Right lobe of liver (tissue), 6 donors: ENCODE data around the gene SLC25A42. TPM values are rescaled to one million over a fixed set of nuclear protein-coding genes. Genes with fewer than 3 reads are reported as not detected.

Source experiments
- ATAC-seq, 4 donors: fragments of 200-7000 bp; cut with Tn5 transposase; one replicate each; pipeline ENCODE4 v1.9.1; 2020; ENCODE audit warnings: mild to moderate bottlenecking in 4 of 4, moderate library complexity in 4 of 4
- DNase-seq, 3 donors: peaks; one replicate each; pipeline ENCODE4 v3.0.0-alpha.2; 2020
- H3K27ac ChIP-seq, 3 donors: fragments of 200-600 bp; one replicate each; pipeline ENCODE4 v1.8.0; 2022
- H3K27me3 ChIP-seq, 2 donors: fragments of 200-600 bp; one replicate each; pipeline ENCODE4 v1.8.0; 2022
- H3K36me3 ChIP-seq, 4 donors: fragments of 200-600 bp; sonication (generic) in 1 of 4; one replicate each; pipeline versions ENCODE4 v1.5.1 to v1.8.0; 2017 to 2022; ENCODE audit warnings: control low read depth in 1 of 4
- H3K4me1 ChIP-seq, 4 donors: fragments of 200-600 bp; sonication (generic) in 1 of 4; one replicate each; pipeline versions ENCODE4 v1.5.1 to v1.8.0; 2017 to 2022; ENCODE audit warnings: control low read depth in 1 of 4
- H3K4me3 ChIP-seq, 3 donors: fragments of 200-600 bp; one replicate each; pipeline ENCODE4 v1.8.0; 2022
- H3K9me3 ChIP-seq, 4 donors: fragments of 200-600 bp; sonication (generic) in 1 of 4; one replicate each; pipeline versions ENCODE4 v1.5.1 to v1.8.0; 2017 to 2022; ENCODE audit warnings: control low read depth in 1 of 4
- POLR2A ChIP-seq: fragments of 450-650 bp; IDR thresholded peaks from one replicate; pipeline ENCODE4 v1.6.1; 2017; ENCODE audit warnings: antibody characterized with exemption, mild to moderate bottlenecking
- WGBS: methylation state at CpG from one replicate; pipeline ENCODE4 v1.1.6; 2018; ENCODE audit warnings: low coverage, low lambda C conversion rate; ENCODE audit not compliant: insufficient coverage; ENCODE audit errors: missing lambda C conversion rate; 5-methylcytosine and 5-hydroxymethylcytosine counted together
- intact Hi-C, 2 donors: fragments of 100-400 bp; cut with DNase I; formaldehyde crosslinking; loops; one replicate each; pipeline versions ENCODE4 v1.11.2 to v1.14.1; 2022
- total RNA-seq, 6 experiments: library from RNA; depleted of rRNA in 2 of 6; stranded (reverse); fragments of >200 nt in 2 of 6; fragmentation: NEBNext Ultra II Directional in 3 of 6; extraction: Animal tissue kit (Norgen Biotek cat#: 25700) in 3 of 6; gene quantifications; one replicate each; pipeline versions ENCODE4 v1.1.0 to v1.2.4, GENCODE V29; 2016 to 2023
- TF ChIP-seq, protein P1 (sequence below), 4 donors: fragments of 200-600 bp in 3 of 4; fragments of 450-650 bp in 1 of 4; IDR thresholded peaks; one replicate each; pipeline versions ENCODE4 v1.5.1 to v1.8.0; 2016 to 2022; ENCODE audit warnings: antibody characterized with exemption in 4 of 4, mild to moderate bottlenecking in 2 of 4
- donor health status: DM: no; HTN: yes; CAD: no.
- donor health status: DM: no; HTN: no; CAD: no.
- donor health status: DM: no; HTN: no; CAD: no.
- donor health status: DM: no; HTN: yes; CAD: no.
- donor health status: DM: no; HTN: yes; CAD: no.

The SLC25A42 gene
- total RNA-seq, 6 experiments from 2014 or later: 20.7 to 80.7 (median 69.7) TPM

DNA sequence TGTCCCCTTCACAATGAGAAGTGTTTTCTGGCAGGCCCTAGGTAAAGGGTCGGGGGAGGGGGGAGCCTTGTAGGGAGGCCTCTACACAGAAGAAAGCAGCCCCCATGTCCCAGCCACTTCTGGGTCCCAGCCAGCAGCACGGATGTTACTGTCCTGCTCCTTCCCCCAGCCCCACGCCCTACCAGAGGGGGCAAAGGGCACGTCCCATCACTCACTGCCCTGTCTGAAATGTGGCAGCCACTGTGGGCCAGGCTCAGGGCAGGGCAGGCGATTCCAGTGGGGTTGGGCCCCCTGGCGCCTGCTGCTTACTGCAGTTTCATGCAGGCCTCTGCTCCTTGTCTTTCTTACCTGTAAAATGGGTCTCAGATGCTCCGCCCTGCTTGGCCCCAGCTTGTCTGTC, 6.1 kb upstream of the SLC25A42 start:
- Histone ChIP-seq H3K4me1 (peaks cover 0 to 56% (median 18%) of the 10 kb centered on the region in 4 donors), H3K9me3 (no peaks in the 10 kb centered on the region), H3K27me3 (no peaks in the 10 kb centered on the region), H3K27ac (peak overlapping the region in 1 of 3 donors; percentile 18), H3K4me3 (no peak overlapping the region), H3K36me3 (peaks cover 0 to 15% (median 7%) of the 10 kb centered on the region in 4 donors)
- TF ChIP-seq, protein P1, sequence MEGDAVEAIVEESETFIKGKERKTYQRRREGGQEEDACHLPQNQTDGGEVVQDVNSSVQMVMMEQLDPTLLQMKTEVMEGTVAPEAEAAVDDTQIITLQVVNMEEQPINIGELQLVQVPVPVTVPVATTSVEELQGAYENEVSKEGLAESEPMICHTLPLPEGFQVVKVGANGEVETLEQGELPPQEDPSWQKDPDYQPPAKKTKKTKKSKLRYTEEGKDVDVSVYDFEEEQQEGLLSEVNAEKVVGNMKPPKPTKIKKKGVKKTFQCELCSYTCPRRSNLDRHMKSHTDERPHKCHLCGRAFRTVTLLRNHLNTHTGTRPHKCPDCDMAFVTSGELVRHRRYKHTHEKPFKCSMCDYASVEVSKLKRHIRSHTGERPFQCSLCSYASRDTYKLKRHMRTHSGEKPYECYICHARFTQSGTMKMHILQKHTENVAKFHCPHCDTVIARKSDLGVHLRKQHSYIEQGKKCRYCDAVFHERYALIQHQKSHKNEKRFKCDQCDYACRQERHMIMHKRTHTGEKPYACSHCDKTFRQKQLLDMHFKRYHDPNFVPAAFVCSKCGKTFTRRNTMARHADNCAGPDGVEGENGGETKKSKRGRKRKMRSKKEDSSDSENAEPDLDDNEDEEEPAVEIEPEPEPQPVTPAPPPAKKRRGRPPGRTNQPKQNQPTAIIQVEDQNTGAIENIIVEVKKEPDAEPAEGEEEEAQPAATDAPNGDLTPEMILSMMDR (IDR thresholded peaks at IDR 0.05): no peak
- TF ChIP-seq POLR2A: no peak
- DNase-seq (no peak), ATAC-seq (peak in 1 of 4 donors; percentile 14)
- 70% methylated on average over 4 of the region's 7 CpGs for WGBS
- intact Hi-C loops: loop anchor here (10.0 kb wide), 1 partner anchor 57 kb away; no protein-coding TSS in a partner anchor

DNA sequence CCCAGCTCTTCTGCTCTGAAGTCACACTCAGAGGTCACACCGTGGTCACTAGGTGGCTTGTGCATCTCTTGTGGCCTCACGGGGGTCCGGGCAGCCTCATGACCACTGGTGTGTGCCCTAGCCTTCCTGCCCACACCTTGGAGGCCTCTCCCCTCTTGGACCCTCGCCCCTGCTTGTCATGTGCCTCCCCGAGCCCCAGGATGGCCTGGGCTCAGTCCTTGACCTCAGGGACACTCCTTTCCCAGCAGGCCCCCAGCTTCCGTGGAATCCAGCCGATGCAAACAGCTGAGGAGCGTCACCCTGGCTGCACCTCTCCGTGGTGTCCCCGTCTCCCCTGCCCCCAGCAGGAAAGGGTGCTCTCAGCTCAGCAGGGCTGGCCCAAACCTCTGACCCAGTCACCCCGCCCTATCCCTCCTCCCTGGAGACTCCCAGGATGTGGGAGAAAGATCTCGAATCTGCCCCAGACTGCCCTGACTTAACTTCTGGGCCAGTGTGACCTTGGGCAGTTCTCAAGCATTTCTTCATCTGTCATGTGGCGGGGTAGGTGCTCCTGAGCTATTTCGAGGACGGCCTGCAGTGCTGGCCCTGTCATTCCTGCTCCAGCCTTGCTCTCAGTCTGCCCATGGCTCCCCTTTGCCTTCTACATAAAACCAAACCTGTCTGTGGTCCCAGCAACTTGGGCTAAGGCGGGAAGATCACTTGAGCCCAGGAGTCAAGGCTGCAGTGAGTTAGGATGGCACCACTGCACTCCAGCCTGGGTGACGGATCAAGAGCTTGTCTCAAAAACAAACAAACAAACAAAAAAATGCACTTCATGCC, 4.6 kb upstream of the SLC25A42 start:
- Histone ChIP-seq H3K36me3 (peaks cover 0 to 15% (median 7%) of the 10 kb centered on the region in 4 donors), H3K4me3 (no peak overlapping the region), H3K9me3 (no peaks in the 10 kb centered on the region), H3K27me3 (no peaks in the 10 kb centered on the region), H3K27ac (peak overlapping the region in 2 of 3 donors; percentile 58 to 65), H3K4me1 (peaks cover 0 to 53% (median 19%) of the 10 kb centered on the region in 4 donors)
- intact Hi-C loops: loop anchor here (10.0 kb wide), 1 partner anchor 56 kb away; no protein-coding TSS in a partner anchor
- DNase-seq: no peak
- TF ChIP-seq, protein P1 (IDR thresholded peaks at IDR 0.05): no peak
- TF ChIP-seq POLR2A: no peak
- no peak for ATAC-seq
- 47% methylated on average over 6 of the region's 17 CpGs for WGBS

DNA sequence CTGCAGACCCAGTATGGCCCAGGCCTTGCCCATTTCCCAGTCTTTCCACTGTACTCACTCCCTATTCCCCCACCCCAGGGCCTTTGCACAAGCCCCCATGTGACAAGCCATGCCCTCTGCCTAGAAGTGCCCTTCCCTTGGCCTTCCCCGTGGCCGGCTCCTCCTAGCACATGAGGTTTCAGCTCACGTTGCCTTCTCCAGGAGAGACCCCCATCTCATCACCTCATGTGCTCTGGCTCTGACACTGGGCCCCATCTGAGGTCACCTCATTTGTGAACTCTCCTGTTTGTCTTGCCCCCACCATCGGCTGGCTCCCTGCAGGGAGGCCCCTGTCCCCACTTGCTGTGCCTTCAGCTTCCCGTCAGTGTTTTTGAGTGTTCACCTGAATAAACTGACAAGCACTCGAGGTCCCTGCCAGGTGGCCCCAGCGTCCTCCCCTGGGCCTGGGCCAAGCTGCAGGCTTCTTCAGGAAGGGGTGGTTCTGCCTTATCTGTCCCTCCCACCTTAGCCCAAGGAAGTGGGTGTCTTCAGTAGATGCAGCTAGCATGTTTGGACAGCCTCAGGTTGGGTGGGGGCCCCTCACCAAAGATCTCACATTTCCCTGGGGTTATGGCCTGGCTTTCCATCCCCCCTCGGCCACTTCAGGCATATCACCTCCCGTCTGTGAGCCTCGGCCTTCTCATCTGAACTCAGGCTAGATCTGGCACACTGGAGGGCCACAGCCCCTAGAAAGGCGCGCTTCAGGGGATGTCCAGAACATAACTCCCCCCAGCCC, 3.8 kb upstream of the SLC25A42 start:
- no peak overlapping the region for H3K4me3 ChIP-seq
- no peaks in the 10 kb centered on the region for H3K27me3 ChIP-seq
- DNase-seq (no peak), ATAC-seq (no peak)
- 45% methylated on average over 7 of the region's 12 CpGs for WGBS
- intact Hi-C loops: loop anchor here (10.0 kb wide), 1 partner anchor 55 kb away; no protein-coding TSS in a partner anchor
- peaks cover 0 to 56% (median 15%) of the 10 kb centered on the region in 4 donors for H3K4me1 ChIP-seq
- TF ChIP-seq POLR2A: no peak
- peaks cover 0 to 10% (median 3%) of the 10 kb centered on the region in 4 donors for H3K36me3 ChIP-seq
- peak overlapping the region in 1 of 3 donors; percentile 65 for H3K27ac ChIP-seq
- H3K9me3 ChIP-seq: no peaks in the 10 kb centered on the region

DNA sequence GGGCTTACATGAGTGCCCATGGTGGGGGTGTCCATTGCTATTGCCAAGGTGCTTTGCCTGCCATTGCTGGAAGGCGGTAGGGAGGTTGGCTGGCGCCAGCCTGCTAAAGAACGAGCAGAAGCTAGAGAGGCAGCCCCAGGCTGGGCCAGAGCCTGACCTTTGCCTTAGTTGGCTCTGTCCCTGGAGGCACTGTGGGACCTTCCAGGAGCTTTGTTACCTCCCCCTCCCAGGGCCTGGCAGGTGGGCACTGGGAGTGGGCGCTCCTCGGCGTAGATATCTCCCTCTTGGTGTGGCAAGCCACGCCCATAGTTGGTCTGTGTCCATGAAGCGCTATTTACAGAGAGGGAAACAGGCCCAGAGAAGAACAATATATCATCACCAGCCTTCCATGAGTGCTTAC, 2.3 kb upstream of the SLC25A42 start:
- Histone ChIP-seq H3K36me3 (peaks cover 0 to 4% (median 0%) of the 10 kb centered on the region in 4 donors), H3K27me3 (no peaks in the 10 kb centered on the region), H3K4me1 (peaks cover 0 to 68% (median 15%) of the 10 kb centered on the region in 4 donors), H3K9me3 (no peaks in the 10 kb centered on the region), H3K4me3 (no peak overlapping the region), H3K27ac (peak overlapping the region in 2 of 3 donors; percentile 10 to 64)
- TF ChIP-seq POLR2A: no peak
- TF ChIP-seq, protein P1 (IDR thresholded peaks at IDR 0.05): no peak
- peak in 1 of 4 donors; percentile 1 for ATAC-seq
- no CpG with 5 or more reads among the region's 8 CpGs for WGBS
- intact Hi-C loops: no loop called here
- peak in 1 of 3 donors; percentile 41 for DNase-seq
